GM18498 (cell line): Measurements from ENCODE around the gene GALNT14.

Source experiments
- ATAC-seq: cut with Tn5 transposase; IDR thresholded peaks from one replicate; pipeline ENCODE4 v1.9.1; 2021; ENCODE audit warnings: mild to moderate bottlenecking, moderate library complexity; ENCODE audit not compliant: unreplicated experiment

The GALNT14 gene

DNA sequence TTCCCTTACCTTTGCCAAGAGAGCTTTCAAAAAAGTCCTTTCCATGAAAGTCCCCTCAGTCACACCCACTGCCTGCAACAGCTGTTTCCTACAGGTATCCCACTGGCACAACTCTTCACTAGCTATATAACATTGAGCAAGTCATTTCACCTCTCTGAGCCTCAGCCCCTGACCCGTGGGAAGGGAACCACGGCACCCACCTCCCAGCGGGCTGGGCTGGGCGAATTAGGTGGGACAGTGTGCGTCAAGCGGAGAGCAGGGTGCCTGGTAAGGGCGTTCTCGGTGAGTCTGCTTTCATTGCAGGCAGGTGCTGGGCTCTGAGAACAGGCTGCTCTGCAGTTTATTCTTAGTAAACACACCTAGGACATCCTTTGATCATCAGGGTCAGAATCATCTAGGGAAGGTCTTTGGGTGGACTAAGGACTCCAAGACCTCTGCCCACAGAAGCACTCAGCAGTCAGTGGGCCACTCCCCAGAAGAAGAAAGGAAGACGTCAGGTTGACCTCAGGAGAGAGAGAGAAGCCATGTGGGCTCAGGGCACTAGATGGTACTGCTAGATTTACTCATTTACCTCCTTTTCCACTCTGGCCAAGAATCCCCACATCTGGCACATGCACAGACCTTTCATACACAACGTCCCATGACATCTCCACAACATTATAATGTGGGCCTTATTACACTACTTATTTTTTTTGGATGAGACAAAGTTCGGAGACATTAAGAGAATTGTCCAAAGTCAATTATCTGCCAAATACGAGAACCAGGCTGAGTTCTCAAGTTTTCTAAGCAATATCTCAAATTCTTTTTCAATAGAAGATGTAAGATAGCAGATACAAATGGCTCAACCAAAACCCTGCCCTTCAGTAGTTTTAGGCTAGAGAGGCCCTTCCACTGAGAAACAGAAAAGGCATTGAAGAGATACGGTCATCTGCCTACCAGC is 79.9 kb downstream of the GALNT14 start:
- no peak for ATAC-seq

DNA sequence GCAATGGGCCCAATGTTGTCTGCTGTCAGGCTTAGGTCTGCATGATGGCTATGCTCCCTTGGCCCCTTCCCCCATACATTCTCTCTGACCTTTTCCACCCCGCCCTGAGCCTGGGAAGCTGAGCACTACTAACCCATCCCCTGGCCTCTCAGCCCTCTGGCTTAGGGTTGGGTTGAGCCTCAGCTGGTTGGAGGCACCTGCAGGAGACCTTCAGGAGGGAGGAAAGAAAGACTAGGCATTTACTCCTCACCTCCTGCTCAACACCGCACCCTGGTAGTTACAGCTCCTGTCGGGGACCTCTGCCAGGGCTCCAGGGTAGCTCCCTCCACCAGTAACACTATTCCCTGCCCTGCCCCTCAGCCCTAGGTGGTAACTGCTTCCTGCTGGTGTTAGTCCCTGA is 80.5 kb downstream of the GALNT14 start:
- ATAC-seq, result no peak

DNA sequence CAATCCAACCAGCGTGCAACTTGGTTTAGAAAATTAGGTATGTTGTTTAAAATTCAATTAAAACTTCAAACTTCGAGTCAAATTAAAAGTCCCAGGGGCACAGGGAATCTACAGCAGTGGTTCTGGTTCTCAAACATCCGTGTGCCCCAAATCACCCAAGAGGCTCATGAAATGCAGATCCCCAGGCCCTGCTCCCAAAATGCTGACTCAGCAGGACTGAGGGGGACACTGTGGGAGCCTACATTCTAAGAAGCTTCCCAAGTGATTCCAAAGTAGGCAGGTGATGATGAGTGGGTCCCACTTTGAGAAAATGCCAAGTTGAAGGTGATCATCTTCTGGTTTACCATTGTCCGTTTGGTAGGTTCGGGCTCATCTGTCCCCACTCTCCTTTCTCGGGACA is 82.3 kb downstream of the GALNT14 start:
- no peak for ATAC-seq

DNA sequence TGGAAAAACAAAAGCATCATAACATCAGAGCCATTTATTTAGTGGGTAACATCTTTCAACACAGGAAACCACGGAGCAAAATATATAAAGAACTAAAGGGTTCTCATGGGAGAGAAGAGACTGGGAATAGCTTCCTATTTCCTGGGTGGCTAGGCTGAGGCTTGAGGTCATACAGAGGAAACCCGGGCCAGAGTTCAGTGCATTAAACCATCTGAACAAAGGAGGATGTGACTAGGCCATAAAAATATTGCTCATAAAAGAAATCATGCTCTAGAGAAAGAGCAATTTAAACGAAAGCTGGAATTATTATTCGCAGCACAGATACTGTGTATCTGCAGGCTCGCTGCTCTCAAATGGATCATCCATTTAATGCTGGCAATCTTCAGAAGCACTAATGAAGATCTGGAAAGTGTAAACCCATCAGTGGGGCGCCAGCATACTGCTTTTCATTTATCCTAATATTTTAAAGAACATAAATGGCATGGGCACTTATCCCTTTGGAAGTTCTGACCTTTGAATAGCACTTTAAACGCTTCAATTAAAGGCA is 83.3 kb downstream of the GALNT14 start:
- ATAC-seq, result no peak

GRCh38 chr2:31053929-31054782 is 84.1 kb downstream of the GALNT14 start:
- no peak for ATAC-seq

- ATAC-seq, result no peak
Measured at GRCh38 chr2:31052284-31052683, 86.0 kb downstream of the GALNT14 start.

GRCh38 chr2:31051258-31052140 is 86.7 kb downstream of the GALNT14 start:
- no peak for ATAC-seq

DNA sequence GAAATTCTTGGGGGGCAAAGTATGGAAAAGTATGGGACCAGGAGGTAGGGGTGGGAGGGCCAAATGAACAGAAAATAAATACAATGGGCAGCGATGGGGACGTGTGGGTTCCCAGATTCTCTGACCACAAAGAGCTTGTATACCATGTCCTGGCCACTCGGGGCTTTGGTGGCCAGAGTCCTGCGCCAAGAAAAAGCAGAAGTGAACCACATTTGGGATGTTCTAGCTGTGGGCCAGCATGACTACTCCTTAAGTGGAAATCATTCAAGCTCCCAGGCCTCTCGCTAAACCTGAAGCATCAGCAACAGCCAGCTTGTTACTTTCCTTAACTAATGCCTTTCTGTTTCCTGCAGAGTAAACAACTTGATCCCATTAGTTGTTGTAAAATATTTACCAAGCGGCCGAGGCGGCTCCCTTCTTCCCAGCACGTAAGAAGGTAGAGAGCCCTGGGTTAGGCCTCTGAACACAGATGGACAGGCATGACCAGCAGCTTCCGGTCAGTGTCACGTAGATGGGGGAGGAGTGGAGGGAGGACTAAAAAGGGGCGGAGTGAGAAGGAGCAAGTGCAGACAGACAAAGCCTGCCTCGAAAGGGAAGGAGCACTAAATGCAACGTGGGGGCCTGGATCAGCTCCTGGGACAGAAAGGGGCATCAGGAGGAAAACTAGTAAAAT is 88.2 kb downstream of the GALNT14 start:
- ATAC-seq, result no peak

GRCh38 chr2:31049264-31049663 is 89.0 kb downstream of the GALNT14 start:
- ATAC-seq, result no peak

GRCh38 chr2:31047599-31047998 is 90.6 kb downstream of the GALNT14 start:
- no peak for ATAC-seq

DNA sequence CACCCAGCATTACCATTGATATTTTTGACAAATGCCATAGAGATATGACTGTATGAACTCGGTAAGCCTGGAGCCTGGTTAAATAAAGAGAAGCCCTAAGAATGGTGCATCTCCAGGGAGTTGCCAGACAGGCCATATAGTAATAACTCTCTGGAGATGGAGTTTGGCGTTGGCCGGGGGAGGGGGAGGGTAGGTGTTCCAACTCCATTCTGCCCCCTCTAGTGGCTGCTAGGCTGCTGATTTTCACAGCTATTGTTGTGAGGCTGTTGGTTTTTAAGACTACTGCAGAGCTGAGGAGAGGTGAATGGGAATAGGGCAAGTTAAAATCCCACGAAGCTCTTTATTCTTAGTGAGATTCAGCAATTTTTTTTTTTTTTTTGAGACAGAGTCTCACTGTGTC is 99.9 kb downstream of the GALNT14 start:
- ATAC-seq, result no peak

DNA sequence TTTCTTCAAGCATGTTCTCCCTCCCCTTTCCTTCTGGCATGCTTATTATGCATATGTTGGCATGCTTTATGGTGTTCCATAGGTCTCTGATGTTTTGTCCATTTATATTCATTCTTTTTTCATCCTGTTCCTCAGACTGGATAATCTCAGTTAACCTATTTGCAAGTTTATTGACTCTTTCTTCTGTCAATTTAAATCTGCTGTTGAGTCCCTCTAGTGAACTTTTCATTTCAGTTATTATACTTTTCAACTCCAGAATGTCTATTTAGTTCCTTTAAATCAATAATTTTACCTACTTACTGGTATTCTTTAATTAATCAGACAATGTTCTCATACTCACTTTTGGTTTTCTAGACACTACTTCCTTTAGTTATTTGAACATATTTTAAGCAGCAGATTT is 101.2 kb downstream of the GALNT14 start:
- ATAC-seq, result no peak

- no peak for ATAC-seq
Measured at GRCh38 chr2:31033032-31033431, 105.2 kb downstream of the GALNT14 start.

DNA sequence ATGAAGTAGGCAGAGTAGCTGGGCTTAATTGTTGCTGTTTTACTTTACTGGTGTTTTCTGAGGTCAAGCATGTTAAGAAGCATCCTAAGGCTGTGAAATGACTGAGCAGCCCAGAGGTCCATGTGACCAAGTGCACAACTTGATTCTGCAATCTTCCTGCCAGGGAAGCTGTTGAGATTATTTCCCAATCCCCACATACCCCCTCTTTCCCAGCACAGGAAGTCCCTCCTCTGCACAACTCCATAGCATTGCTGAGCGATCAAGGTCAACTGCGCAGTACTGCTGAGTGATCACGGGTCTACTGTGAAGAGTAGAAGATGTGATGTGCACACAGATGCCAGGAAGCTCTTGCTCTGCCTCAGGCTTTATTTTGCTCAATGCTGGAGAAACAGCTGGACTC is 105.8 kb downstream of the GALNT14 start:
- no peak for ATAC-seq

- ATAC-seq, result peak; percentile 96
Measured at GRCh38 chr2:31031132-31031706, 107.0 kb downstream of the GALNT14 start.

- ATAC-seq, result no peak
Measured at GRCh38 chr2:31028417-31028816, 109.8 kb downstream of the GALNT14 start.

- no peak for ATAC-seq
Measured at GRCh38 chr2:31027549-31027948, 110.7 kb downstream of the GALNT14 start.

DNA sequence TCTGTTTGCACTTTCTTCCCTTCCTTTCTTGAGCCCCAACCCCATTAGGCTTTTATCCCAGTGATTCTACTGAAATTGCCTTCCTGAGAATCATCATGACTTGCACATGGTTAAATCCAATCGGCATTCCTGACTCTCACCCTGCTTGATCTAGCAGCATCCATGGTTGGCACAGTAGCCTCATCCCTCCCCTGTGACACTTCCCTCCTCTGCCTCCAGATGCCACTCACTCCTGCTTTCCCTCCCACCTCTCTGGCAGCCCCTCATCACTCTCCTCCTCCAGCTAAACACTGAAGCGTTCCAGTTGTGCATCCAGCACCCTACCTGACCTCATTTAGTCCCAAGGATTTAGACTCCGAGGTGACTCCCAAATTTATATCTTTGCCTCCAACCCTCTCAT is 114.7 kb downstream of the GALNT14 start:
- ATAC-seq, result no peak

DNA sequence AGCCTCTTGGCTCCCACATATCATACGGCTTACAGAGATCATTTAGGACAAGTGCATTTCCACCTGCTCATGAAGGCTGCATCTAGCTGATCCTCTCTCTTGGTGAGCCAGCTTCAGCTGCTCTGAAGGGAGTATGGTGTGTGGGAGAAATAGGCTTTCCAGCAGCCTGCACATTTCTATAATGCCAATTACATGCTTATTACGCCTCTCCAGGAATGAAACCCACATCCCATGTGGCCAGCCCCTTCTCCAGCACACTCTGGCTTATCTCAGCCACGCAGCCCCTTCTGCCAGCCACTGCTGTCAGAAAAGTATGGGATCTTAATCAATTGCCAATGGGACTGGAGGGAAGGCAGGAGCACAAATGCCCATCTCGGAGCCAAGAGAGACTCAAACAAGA is 117.5 kb downstream of the GALNT14 start:
- no peak for ATAC-seq

- no peak for ATAC-seq
Measured at GRCh38 chr2:31018280-31018679, 120.0 kb downstream of the GALNT14 start.
